SU-DHL-6 (cell line): Measurements from ENCODE around the gene PIM1.
"Not testable (repeated sequence)": the region's sequence is repeated elsewhere in the genome, so short reads cannot be mapped to it uniquely, and the experiment has no call there.

Experiments used
- EZH2phosphoT487 ChIP-seq: fragments of 200-600 bp; sonication (generic), shearing (Covaris generic); conservative IDR thresholded peaks from 2 replicates; pipeline ENCODE4 v1.6.1; 2018; ENCODE audit warnings: mild to moderate bottlenecking, antibody characterized with exemption, low read length, moderate library complexity, mixed read lengths
- TF ChIP-seq, protein P1 (sequence below): fragments of 200-600 bp; sonication (generic); IDR thresholded peaks from one replicate; pipeline ENCODE4 v1.5.1; 2017; ENCODE audit warnings: antibody characterized with exemption, mild to moderate bottlenecking, low read length, moderate library complexity; ENCODE audit not compliant: insufficient read depth, poor library complexity, severe bottlenecking

DNA sequence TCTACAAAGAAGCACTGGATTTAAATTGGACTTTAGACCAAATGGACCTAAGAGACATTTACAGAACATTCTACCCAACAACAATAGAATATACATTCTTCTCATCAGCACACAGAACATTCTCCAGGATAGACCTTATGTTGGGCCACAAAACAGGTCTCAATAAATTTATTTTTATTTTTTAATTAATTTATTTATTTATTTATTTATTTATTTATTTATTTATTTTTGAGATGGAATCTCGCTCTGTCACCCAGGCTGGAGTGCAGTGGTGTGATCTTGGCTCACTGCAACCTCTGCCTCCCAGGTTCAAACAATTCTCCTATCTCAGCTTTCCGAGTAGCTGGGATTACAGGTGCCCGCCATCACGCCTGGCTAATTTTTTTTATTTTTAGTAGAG, 26.5 kb downstream of the PIM1 start:
- TF ChIP-seq, protein P1, sequence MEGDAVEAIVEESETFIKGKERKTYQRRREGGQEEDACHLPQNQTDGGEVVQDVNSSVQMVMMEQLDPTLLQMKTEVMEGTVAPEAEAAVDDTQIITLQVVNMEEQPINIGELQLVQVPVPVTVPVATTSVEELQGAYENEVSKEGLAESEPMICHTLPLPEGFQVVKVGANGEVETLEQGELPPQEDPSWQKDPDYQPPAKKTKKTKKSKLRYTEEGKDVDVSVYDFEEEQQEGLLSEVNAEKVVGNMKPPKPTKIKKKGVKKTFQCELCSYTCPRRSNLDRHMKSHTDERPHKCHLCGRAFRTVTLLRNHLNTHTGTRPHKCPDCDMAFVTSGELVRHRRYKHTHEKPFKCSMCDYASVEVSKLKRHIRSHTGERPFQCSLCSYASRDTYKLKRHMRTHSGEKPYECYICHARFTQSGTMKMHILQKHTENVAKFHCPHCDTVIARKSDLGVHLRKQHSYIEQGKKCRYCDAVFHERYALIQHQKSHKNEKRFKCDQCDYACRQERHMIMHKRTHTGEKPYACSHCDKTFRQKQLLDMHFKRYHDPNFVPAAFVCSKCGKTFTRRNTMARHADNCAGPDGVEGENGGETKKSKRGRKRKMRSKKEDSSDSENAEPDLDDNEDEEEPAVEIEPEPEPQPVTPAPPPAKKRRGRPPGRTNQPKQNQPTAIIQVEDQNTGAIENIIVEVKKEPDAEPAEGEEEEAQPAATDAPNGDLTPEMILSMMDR: not testable (repeated sequence)
- not testable (repeated sequence) for TF ChIP-seq EZH2phosphoT487
